WTC11 (cell line): ENCODE results near the gene SLC13A3. TPM values are rescaled to one million over a fixed set of nuclear protein-coding genes. Genes with fewer than 3 reads are reported as not detected.

Source experiments
- ATAC-seq: fragments of 200-7000 bp; cut with Tn5 transposase; 2 replicates; pipeline ENCODE4 v1.10.0; 2021; ENCODE audit warnings: mild to moderate bottlenecking, moderate library complexity
- CTCF ChIA-PET: fragments of 300-600 bp; sonication (Branson Sonifier 250); formaldehyde crosslinking; loops from one replicate; lab custom pipeline; 2021; ENCODE audit warnings: antibody characterized with exemption; lab: Charles Lee
- POLR2A ChIA-PET: fragments of 350-600 bp; sonication (Branson Sonifier 250); formaldehyde crosslinking; loops from one replicate; lab custom pipeline; 2021; ENCODE audit warnings: antibody characterized with exemption; lab: Charles Lee
- DNase-seq: peaks from one replicate; pipeline ENCODE4 v3.0.0; 2021; ENCODE audit warnings: low spot score
- H3K27ac Mint-ChIP-seq: 2 replicates; pipeline ENCODE4 v1.8.0; 2021; ENCODE audit warnings: mixed read lengths
- H3K27me3 Mint-ChIP-seq: 2 replicates; pipeline ENCODE4 v1.8.0; 2021; ENCODE audit warnings: low read depth, mild to moderate bottlenecking, moderate library complexity, mixed read lengths
- H3K36me3 Mint-ChIP-seq: 2 replicates; pipeline ENCODE4 v1.8.0; 2021; ENCODE audit warnings: mixed read lengths
- H3K4me1 Mint-ChIP-seq: 2 replicates; pipeline ENCODE4 v1.8.0; 2022; ENCODE audit warnings: mixed read lengths
- H3K4me3 Mint-ChIP-seq: 2 replicates; pipeline ENCODE4 v1.8.0; 2021; ENCODE audit warnings: mild to moderate bottlenecking, moderate library complexity, mixed read lengths
- H3K9me3 Mint-ChIP-seq: 2 replicates; pipeline ENCODE4 v1.8.0; 2021; ENCODE audit warnings: mixed read lengths
- CTCF ChIP-seq: fragments of 200-600 bp; IDR thresholded peaks from 2 replicates; pipeline ENCODE4 v1.8.0; 2022; ENCODE audit warnings: antibody characterized with exemption
- ELF4 ChIP-seq: sonication (generic); formaldehyde crosslinking; IDR thresholded peaks from 2 replicates; pipeline ENCODE4 v1.8.1; 2022; ENCODE audit warnings: low read depth, mild to moderate bottlenecking, moderate library complexity, missing genetic modification reagents
- GABPB1 ChIP-seq: sonication (generic); formaldehyde crosslinking; IDR thresholded peaks from 2 replicates; pipeline ENCODE4 v1.8.1; 2023; ENCODE audit warnings: mild to moderate bottlenecking, missing genetic modification reagents
- GTF2I ChIP-seq: fragments of 250-450 bp; sonication (Bioruptor Pico); conservative IDR thresholded peaks from 2 replicates; pipeline ENCODE4 v1.4.0; 2021; ENCODE audit warnings: mild to moderate bottlenecking
- MXD4 ChIP-seq: fragments of 250-450 bp; sonication (Bioruptor Pico); IDR thresholded peaks from 2 replicates; pipeline ENCODE4 v1.8.0; 2021; ENCODE audit warnings: mild to moderate bottlenecking, moderate library complexity, borderline replicate concordance
- SMAD3 ChIP-seq: sonication (generic); formaldehyde crosslinking; IDR thresholded peaks from 2 replicates; pipeline ENCODE4 v1.8.0; 2022; ENCODE audit warnings: missing genetic modification reagents, mild to moderate bottlenecking, borderline replicate concordance
- SMAD4 ChIP-seq: sonication (generic); formaldehyde crosslinking; IDR thresholded peaks from 2 replicates; pipeline ENCODE4 v1.8.0; 2022; ENCODE audit warnings: mild to moderate bottlenecking, missing genetic modification reagents
- USF2 ChIP-seq: sonication (generic); formaldehyde crosslinking; IDR thresholded peaks from 2 replicates; pipeline ENCODE4 v1.8.1; 2023; ENCODE audit warnings: mild to moderate bottlenecking, missing genetic modification reagents, moderate library complexity
- ZNF138 ChIP-seq: sonication (generic); formaldehyde crosslinking; conservative IDR thresholded peaks from 2 replicates; pipeline ENCODE4 v1.8.1; 2022; ENCODE audit warnings: mild to moderate bottlenecking, moderate library complexity, missing genetic modification reagents
- ZNF281 ChIP-seq: sonication (generic); formaldehyde crosslinking; IDR thresholded peaks from 2 replicates; pipeline ENCODE4 v1.8.0; 2023; ENCODE audit warnings: mild to moderate bottlenecking, missing genetic modification reagents
- ZNF416 ChIP-seq: fragments of 250-450 bp; sonication (Bioruptor Pico); IDR thresholded peaks from 2 replicates; pipeline ENCODE4 v1.9.0; 2021; ENCODE audit warnings: mild to moderate bottlenecking, inconsistent platforms
- total RNA-seq: library from RNA; stranded (reverse); gene quantifications from 3 replicates; pipeline ENCODE4 v1.2.3, GENCODE V29; 2021
- TF ChIP-seq, protein P1 (sequence below): sonication (generic); formaldehyde crosslinking; IDR thresholded peaks from 2 replicates; pipeline ENCODE4 v1.8.1; 2022; ENCODE audit warnings: mild to moderate bottlenecking, missing genetic modification reagents, moderate library complexity, borderline replicate concordance

The SLC13A3 gene
- total RNA-seq, 1 experiment from 2014 or later, result 10.6 TPM

DNA sequence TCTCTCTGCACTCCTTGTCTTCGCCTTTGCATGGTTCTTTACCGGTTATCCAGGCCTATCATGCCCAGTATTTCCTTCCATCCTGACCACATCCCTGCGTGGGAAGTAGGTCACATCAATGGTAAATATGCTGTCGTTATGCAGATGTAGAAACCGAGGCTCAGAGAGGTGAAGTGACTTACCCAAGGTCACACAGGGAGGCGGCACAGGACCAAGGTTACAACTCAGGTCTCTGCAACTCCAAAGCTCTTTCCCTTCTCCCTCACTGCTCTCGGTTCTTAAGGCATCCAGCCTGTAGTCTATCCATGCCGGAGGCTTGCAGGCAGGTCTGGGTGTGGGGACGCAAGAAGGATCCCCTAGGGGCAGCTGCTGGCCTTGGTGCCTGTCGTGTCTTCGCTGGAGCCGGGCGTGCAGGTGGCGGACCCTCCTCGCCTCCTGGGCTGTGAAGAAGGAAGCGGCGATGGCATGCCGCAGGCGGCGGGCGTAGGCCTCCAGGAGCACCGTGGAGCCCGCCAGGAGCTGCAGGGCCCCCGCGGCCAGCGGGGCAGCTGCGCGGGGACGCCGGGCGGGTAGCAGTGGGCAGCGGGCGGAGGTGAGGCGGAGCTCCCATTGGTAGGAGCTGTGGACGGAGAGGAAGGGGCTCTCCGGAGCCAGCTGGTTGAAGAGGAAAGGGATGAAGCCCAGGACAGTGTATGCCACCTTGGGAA is 109.9 kb downstream of the SLC13A3 start (continued):
- no peak for TF ChIP-seq ZNF416
- TF ChIP-seq USF2 (CRISPR knock-in tag), result no peak

DNA sequence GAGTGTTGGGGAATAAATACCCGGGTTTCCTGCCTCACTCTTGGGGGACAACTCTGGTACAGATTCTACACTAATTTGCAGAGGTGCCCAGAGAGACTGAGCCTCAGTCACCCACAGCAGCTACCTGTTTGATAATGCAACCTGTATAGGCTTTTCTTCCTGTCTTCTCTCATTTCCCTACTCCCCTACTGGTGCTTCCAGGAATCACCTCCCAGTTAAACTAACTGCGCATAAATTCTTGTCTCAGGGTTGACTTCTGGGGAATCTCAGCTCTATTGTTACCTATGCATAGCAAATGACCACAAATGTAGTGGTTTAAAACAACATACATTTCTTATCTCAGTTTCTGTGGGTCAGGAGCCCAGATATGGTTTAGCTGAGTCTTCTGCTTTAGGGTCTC is 112.1 kb downstream of the SLC13A3 start:
- POLR2A ChIA-PET, result no interaction called here
- CTCF ChIA-PET, result interaction anchor here (0.7 to 2.2 kb wide), 16 partner anchors 10 to 255 kb away, joined by 3 to 9 read pairs (median 6); partner anchors contain the start of genes OCSTAMP, SLC13A3 and ZNF334
- DNase-seq, result no peak
- Mint-ChIP-seq H3K4me3 (no peak overlapping the region), H3K36me3 (no peaks in the 10 kb centered on the region), H3K27me3 (peaks cover 2% of the 10 kb centered on the region; the same call in 1 of the 2 replicates), H3K4me1 (peaks cover 13% of the 10 kb centered on the region), H3K9me3 (no peaks in the 10 kb centered on the region), H3K27ac (no peak overlapping the region)
- no peak for TF ChIP-seq MXD4
- no peak for TF ChIP-seq USF2 (CRISPR knock-in tag)
- TF ChIP-seq ZNF138 (CRISPR knock-in tag), result no peak
- TF ChIP-seq, protein P1, sequence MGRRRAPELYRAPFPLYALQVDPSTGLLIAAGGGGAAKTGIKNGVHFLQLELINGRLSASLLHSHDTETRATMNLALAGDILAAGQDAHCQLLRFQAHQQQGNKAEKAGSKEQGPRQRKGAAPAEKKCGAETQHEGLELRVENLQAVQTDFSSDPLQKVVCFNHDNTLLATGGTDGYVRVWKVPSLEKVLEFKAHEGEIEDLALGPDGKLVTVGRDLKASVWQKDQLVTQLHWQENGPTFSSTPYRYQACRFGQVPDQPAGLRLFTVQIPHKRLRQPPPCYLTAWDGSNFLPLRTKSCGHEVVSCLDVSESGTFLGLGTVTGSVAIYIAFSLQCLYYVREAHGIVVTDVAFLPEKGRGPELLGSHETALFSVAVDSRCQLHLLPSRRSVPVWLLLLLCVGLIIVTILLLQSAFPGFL (CRISPR knock-in tag), result no peak
- TF ChIP-seq CTCF, result peak; percentile 32; the same call in 1 of the 2 replicates
- ATAC-seq, result peak; percentile 88

DNA sequence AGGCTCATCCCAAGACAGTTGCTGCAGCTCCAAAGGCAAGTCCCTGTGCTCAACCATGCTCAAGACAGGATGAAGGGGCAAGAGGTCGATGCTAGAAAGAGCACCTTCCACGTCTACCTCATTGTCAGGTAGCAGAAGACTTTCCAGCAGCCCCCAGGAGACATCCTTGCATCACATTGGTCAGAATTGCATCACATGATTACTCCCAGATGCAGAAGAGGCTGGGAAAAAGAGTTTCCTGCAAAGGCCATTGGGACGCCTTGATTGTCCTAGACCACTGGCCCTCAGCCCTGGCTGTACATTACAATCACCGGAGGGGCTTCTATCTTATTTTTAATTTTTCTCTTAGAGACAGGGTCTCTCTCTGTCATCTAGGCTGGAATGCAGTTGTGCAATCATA is 120.6 kb downstream of the SLC13A3 start:
- CTCF ChIA-PET, result interaction anchor here (1.9 kb wide), 1 partner anchor 32 kb away, joined by 5 read pairs; no protein-coding TSS in a partner anchor
- DNase-seq (no peak), ATAC-seq (no peak)
- peaks cover 19% of the 10 kb centered on the region for H3K27me3 Mint-ChIP-seq
- no peaks in the 10 kb centered on the region for H3K36me3 Mint-ChIP-seq
- H3K9me3 Mint-ChIP-seq, result no peaks in the 10 kb centered on the region
- no peak overlapping the region for H3K4me3 Mint-ChIP-seq
- no peak overlapping the region for H3K27ac Mint-ChIP-seq
- POLR2A ChIA-PET, result no interaction called here
- TF ChIP-seq SMAD3, result no peak
- peak; percentile 70 for TF ChIP-seq GABPB1 (CRISPR knock-in tag)
- no peak for TF ChIP-seq ZNF138 (CRISPR knock-in tag)
- TF ChIP-seq GTF2I, result no peak
- no peaks in the 10 kb centered on the region for H3K4me1 Mint-ChIP-seq

GRCh38 chr20:46523696-46524328 is 127.4 kb downstream of the SLC13A3 start:
- peaks cover 20% of the 10 kb centered on the region for H3K27me3 Mint-ChIP-seq
- no peak overlapping the region for H3K4me3 Mint-ChIP-seq
- H3K36me3 Mint-ChIP-seq, result no peaks in the 10 kb centered on the region
- ChIA-PET POLR2A (no interaction called here), CTCF (interaction anchor here (0.8 to 4.0 kb wide), 6 partner anchors 10 to 99 kb away, joined by 3 to 15 read pairs (median 4); partner anchors contain the start of gene OCSTAMP)
- TF ChIP-seq ELF4 (CRISPR knock-in tag), result no peak
- TF ChIP-seq SMAD4, result no peak
- no peak for TF ChIP-seq ZNF281 (CRISPR knock-in tag)
- TF ChIP-seq GABPB1 (CRISPR knock-in tag), result 0 out of 2 replicates have a peak, but pooled peaks have one; percentile 11
- peak; percentile 33 for DNase-seq
- no peak overlapping the region for H3K27ac Mint-ChIP-seq
- H3K9me3 Mint-ChIP-seq, result no peaks in the 10 kb centered on the region
- no peaks in the 10 kb centered on the region for H3K4me1 Mint-ChIP-seq
- no peak for ATAC-seq
